Measurements from ENCODE around the gene GNPDA2.

Gene GNPDA2

DNA sequence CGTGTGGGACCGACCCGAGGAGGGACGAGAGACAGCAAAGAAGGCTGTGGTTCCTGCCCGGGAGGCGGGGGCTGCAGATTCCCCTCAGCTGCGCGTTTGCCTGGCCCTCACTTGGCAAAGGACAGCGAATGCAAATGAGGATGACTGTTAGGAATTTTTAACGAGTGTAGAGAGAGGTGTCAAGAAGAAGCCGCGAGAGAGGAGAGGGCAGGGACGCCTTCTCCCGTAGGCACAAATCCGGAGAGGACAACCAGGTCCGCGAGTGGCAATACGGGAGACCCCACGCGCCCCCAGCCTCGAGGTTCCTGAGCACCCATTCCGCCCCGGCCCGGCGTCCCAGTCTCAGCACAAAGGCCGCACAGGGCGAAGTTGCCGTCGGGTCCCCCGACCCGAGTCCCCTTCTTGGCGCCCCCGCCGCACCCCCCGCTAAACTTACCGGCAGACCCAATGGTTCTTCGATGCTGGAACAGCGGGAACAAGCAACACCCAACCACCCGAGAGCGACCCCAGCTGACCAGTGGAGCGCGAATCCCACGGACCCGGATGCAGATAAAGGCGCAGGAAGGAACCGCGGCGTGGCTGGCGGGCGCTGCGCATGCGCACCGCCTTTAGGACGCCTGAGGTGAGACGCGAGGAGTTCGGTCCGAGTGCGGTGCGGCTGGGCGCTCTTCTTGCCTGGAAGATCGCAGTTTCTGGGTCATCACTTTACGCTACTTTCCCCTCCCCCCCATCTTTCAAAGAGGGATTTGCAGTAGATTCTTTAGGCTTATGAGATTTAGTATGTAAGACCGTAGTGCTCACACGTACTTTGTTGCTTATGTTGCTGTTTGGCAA lies at the start of gene GNPDA2:
Gene GNPDA2, minus strand, starts transcription at position 519 of the 834 bp plus-strand sequence. CDS start 4,349 bp downstream, outside the sequence.
- Histone ChIP-seq H3K9ac (ENCODE audit: low read length) (peak within 1 kb of the TSS; percentile 87), H3K79me2 (ENCODE audit: low read length) (peaks cover 45% of the 10 kb centered on the region), H3K36me3 (replicated peaks; ENCODE audit: low read depth, low read length) (no peaks in the 10 kb centered on the region), H3K9me3 (ENCODE audit: insufficient read depth, low read length) (no peaks in the 10 kb centered on the region), H3K4me2 (ENCODE audit: low read length) (peak within 1 kb of the TSS; percentile 95), H2AFZ (ENCODE audit: low read depth, low read length) (peak within 1 kb of the TSS; percentile 99), H3K27me3 (ENCODE audit: low read depth, low read length) (no peaks in the 10 kb centered on the region), H4K20me1 (ENCODE audit: insufficient read depth, low read length) (peaks cover 16% of the 10 kb centered on the region; the same call in 1 of the 2 replicates), H3K4me3 (ENCODE audit: low read length) (peak within 1 kb of the TSS; percentile 84), H3K4me1 (ENCODE audit: low read length) (peaks cover 14% of the 10 kb centered on the region), H3K27ac (ENCODE audit: low read length) (peak within 1 kb of the TSS; percentile 47)
- TF ChIP-seq, protein P1, sequence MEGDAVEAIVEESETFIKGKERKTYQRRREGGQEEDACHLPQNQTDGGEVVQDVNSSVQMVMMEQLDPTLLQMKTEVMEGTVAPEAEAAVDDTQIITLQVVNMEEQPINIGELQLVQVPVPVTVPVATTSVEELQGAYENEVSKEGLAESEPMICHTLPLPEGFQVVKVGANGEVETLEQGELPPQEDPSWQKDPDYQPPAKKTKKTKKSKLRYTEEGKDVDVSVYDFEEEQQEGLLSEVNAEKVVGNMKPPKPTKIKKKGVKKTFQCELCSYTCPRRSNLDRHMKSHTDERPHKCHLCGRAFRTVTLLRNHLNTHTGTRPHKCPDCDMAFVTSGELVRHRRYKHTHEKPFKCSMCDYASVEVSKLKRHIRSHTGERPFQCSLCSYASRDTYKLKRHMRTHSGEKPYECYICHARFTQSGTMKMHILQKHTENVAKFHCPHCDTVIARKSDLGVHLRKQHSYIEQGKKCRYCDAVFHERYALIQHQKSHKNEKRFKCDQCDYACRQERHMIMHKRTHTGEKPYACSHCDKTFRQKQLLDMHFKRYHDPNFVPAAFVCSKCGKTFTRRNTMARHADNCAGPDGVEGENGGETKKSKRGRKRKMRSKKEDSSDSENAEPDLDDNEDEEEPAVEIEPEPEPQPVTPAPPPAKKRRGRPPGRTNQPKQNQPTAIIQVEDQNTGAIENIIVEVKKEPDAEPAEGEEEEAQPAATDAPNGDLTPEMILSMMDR (IDR thresholded peaks at IDR 0.05; ENCODE audit: low read depth, low read length), result 0 out of 2 replicates have a peak, but pooled peaks have one; percentile 14
- no peak for TF ChIP-seq EZH2phosphoT487 (IDR thresholded peaks at IDR 0.05; ENCODE audit: low read depth)

DNA sequence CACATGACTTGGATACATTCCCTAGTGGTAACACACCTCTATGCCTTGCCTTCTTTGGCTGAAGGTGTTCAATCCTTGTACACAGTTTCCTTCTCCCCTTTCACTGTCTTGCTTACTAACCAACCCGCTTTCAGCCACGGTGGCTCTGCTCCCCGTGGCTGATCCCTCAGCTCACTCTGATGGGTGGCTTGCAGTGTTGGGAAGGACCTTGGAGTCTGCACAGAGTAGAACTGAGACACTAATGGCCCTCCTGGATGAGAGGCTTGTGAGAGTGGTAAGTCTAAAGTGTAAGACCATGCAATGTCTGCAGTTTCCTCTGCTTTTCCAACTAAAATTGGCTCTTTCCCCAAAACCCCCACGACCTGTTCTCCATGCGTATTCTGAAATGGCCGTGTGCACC lies 46.0 kb upstream of the GNPDA2 start:
- Histone ChIP-seq H3K4me3 (ENCODE audit: low read length) (no peak overlapping the region), H3K27ac (ENCODE audit: low read length) (no peak overlapping the region), H3K4me2 (ENCODE audit: low read length) (no peak overlapping the region), H4K20me1 (ENCODE audit: insufficient read depth, low read length) (no peaks in the 10 kb centered on the region), H2AFZ (ENCODE audit: low read depth, low read length) (no peak overlapping the region), H3K27me3 (ENCODE audit: low read depth, low read length) (no peaks in the 10 kb centered on the region), H3K4me1 (ENCODE audit: low read length) (no peaks in the 10 kb centered on the region), H3K9ac (ENCODE audit: low read length) (no peak overlapping the region), H3K9me3 (ENCODE audit: insufficient read depth, low read length) (peaks cover 4% of the 10 kb centered on the region; the same call in 1 of the 2 replicates), H3K79me2 (ENCODE audit: low read length) (no peaks in the 10 kb centered on the region), H3K36me3 (replicated peaks; ENCODE audit: low read depth, low read length) (no peaks in the 10 kb centered on the region)
- TF ChIP-seq, protein P1 (IDR thresholded peaks at IDR 0.05; ENCODE audit: low read depth, low read length), result no peak
- TF ChIP-seq EZH2phosphoT487 (IDR thresholded peaks at IDR 0.05; ENCODE audit: low read depth), result no peak

GRCh38 chr4:44771789-44772188 lies 45.4 kb upstream of the GNPDA2 start:
- Histone ChIP-seq H3K27me3 (ENCODE audit: low read depth, low read length) (no peaks in the 10 kb centered on the region), H2AFZ (ENCODE audit: low read depth, low read length) (no peak overlapping the region), H3K79me2 (ENCODE audit: low read length) (no peaks in the 10 kb centered on the region), H3K36me3 (replicated peaks; ENCODE audit: low read depth, low read length) (no peaks in the 10 kb centered on the region), H3K9me3 (ENCODE audit: insufficient read depth, low read length) (peaks cover 4% of the 10 kb centered on the region; the same call in 1 of the 2 replicates), H3K4me1 (ENCODE audit: low read length) (no peaks in the 10 kb centered on the region), H3K9ac (ENCODE audit: low read length) (no peak overlapping the region), H3K4me3 (ENCODE audit: low read length) (no peak overlapping the region), H3K4me2 (ENCODE audit: low read length) (no peak overlapping the region), H3K27ac (ENCODE audit: low read length) (no peak overlapping the region), H4K20me1 (ENCODE audit: insufficient read depth, low read length) (no peaks in the 10 kb centered on the region)
- TF ChIP-seq EZH2phosphoT487 (IDR thresholded peaks at IDR 0.05; ENCODE audit: low read depth), result no peak
- TF ChIP-seq, protein P1 (IDR thresholded peaks at IDR 0.05; ENCODE audit: low read depth, low read length), result no peak

DNA sequence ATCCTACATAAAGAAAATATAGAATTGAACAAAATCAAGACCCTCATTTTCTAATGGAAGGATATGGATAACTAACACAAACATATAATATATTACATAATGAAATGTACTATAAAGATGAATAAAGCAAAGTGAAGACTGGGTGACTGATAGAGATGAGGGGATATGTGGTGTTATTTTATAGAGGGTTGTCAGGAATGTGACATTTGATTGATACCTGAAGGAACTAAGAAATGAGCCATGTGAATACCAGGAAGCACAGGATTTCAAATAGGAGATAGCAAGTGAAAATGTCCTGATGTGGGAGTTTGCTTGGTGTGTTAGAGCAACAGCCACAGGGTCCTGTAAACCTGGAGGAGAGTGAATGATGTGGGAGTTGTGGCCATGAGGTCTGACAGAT lies 40.1 kb upstream of the GNPDA2 start:
- H4K20me1 ChIP-seq (ENCODE audit: insufficient read depth, low read length), result no peaks in the 10 kb centered on the region
- no peak overlapping the region for H2AFZ ChIP-seq (ENCODE audit: low read depth, low read length)
- no peaks in the 10 kb centered on the region for H3K27me3 ChIP-seq (ENCODE audit: low read depth, low read length)
- H3K4me3 ChIP-seq (ENCODE audit: low read length), result no peak overlapping the region
- H3K9ac ChIP-seq (ENCODE audit: low read length), result no peak overlapping the region
- no peaks in the 10 kb centered on the region for H3K36me3 ChIP-seq (replicated peaks; ENCODE audit: low read depth, low read length)
- H3K9me3 ChIP-seq (ENCODE audit: insufficient read depth, low read length), result no peaks in the 10 kb centered on the region
- H3K79me2 ChIP-seq (ENCODE audit: low read length), result no peaks in the 10 kb centered on the region
- TF ChIP-seq EZH2phosphoT487 (IDR thresholded peaks at IDR 0.05; ENCODE audit: low read depth), result no peak
- TF ChIP-seq, protein P1 (IDR thresholded peaks at IDR 0.05; ENCODE audit: low read depth, low read length), result no peak
- H3K4me1 ChIP-seq (ENCODE audit: low read length), result no peaks in the 10 kb centered on the region
- H3K4me2 ChIP-seq (ENCODE audit: low read length), result no peak overlapping the region
- no peak overlapping the region for H3K27ac ChIP-seq (ENCODE audit: low read length)
